Measurements from ENCODE around the gene ALAS1. TPM values are rescaled to one million over a fixed set of nuclear protein-coding genes. Genes with fewer than 3 reads are reported as not detected.
"Not testable (repeated sequence)": the region's sequence is repeated elsewhere in the genome, so short reads cannot be mapped to it uniquely, and the experiment has no call there.

ALAS1 gene
- total RNA-seq, 4 donors from 2014 or later, result 30.0 to 50.8 (median 35.8) TPM

GRCh38 chr3:52174896-52175295 is 23.1 kb upstream of the ALAS1 start:
- no peaks in the 10 kb centered on the region for H3K27me3 ChIP-seq
- no peak overlapping the region for H3K27ac ChIP-seq
- TF ChIP-seq POLR2A (IDR thresholded peaks at IDR 0.05) (no peak), EP300 (IDR thresholded peaks at IDR 0.05) (no peak), CTCF (IDR thresholded peaks at IDR 0.05) (no peak), POLR2AphosphoS5 (IDR thresholded peaks at IDR 0.05) (no peak)
- no peaks in the 10 kb centered on the region for H3K4me1 ChIP-seq
- ATAC-seq, result no peak
- WGBS, 2 donors (ENCODE audit: low coverage in 1 of 2), result 73 to 93% methylated on average over 5 to 7 of the region's 9 CpGs
- no peak overlapping the region for H3K4me3 ChIP-seq
- H3K9me3 ChIP-seq, result no peaks in the 10 kb centered on the region
- no peaks in the 10 kb centered on the region for H3K36me3 ChIP-seq

- TF ChIP-seq POLR2A (IDR thresholded peaks at IDR 0.05), result no peak
- no peak for TF ChIP-seq EP300 (IDR thresholded peaks at IDR 0.05)
Observed at GRCh38 chr3:52175416-52176179, 22.4 kb upstream of the ALAS1 start.

GRCh38 chr3:52176180-52176752 is 21.7 kb upstream of the ALAS1 start:
- WGBS, 2 donors (ENCODE audit: low coverage in 1 of 2), result 89% methylated on average over 6 of the region's 8 CpGs; no CpG with 5 or more reads in 1 of the 2 donors
- H3K36me3 ChIP-seq, result no peaks in the 10 kb centered on the region
- H3K27me3 ChIP-seq, result no peaks in the 10 kb centered on the region
- TF ChIP-seq POLR2A (IDR thresholded peaks at IDR 0.05) (no peak), POLR2AphosphoS5 (IDR thresholded peaks at IDR 0.05) (no peak), EP300 (IDR thresholded peaks at IDR 0.05) (no peak), CTCF (IDR thresholded peaks at IDR 0.05) (no peak)
- ATAC-seq, result no peak
- H3K9me3 ChIP-seq, result no peaks in the 10 kb centered on the region
- no peak overlapping the region for H3K27ac ChIP-seq
- H3K4me3 ChIP-seq, result no peak overlapping the region
- H3K4me1 ChIP-seq, result no peaks in the 10 kb centered on the region

More at GRCh38 chr3:52175416-52176179, 22.4 kb upstream of the ALAS1 start:
- Histone ChIP-seq H3K4me1 (no peaks in the 10 kb centered on the region), H3K27me3 (no peaks in the 10 kb centered on the region), H3K9me3 (no peaks in the 10 kb centered on the region), H3K36me3 (no peaks in the 10 kb centered on the region), H3K4me3 (no peak overlapping the region), H3K27ac (no peak overlapping the region)
- WGBS, 2 donors (ENCODE audit: low coverage in 1 of 2), result 92 to 100% methylated on average over 2 to 6 of the region's 14 CpGs
- ATAC-seq, result no peak

- no peak for ATAC-seq
- no peak for TF ChIP-seq EP300 (IDR thresholded peaks at IDR 0.05)
- no peak for TF ChIP-seq CTCF (IDR thresholded peaks at IDR 0.05)
- TF ChIP-seq POLR2A (IDR thresholded peaks at IDR 0.05), result no peak
- no peak for TF ChIP-seq POLR2AphosphoS5 (IDR thresholded peaks at IDR 0.05)
Observed at GRCh38 chr3:52176951-52177700, 20.8 kb upstream of the ALAS1 start.

GRCh38 chr3:52177701-52178042 is 20.3 kb upstream of the ALAS1 start:
- no peaks in the 10 kb centered on the region for H3K4me1 ChIP-seq
- no peaks in the 10 kb centered on the region for H3K36me3 ChIP-seq
- H3K9me3 ChIP-seq, result no peaks in the 10 kb centered on the region
- TF ChIP-seq POLR2AphosphoS5 (IDR thresholded peaks at IDR 0.05) (no peak), POLR2A (IDR thresholded peaks at IDR 0.05) (no peak), CTCF (IDR thresholded peaks at IDR 0.05) (no peak), EP300 (IDR thresholded peaks at IDR 0.05) (no peak)
- no peak overlapping the region for H3K27ac ChIP-seq
- H3K4me3 ChIP-seq, result no peak overlapping the region
- no peak for ATAC-seq
- WGBS, 2 donors (ENCODE audit: low coverage in 1 of 2), result 81 to 94% methylated on average over 3 of the region's 5 CpGs
- no peaks in the 10 kb centered on the region for H3K27me3 ChIP-seq

More at GRCh38 chr3:52176951-52177700, 20.8 kb upstream of the ALAS1 start:
- no peak overlapping the region for H3K27ac ChIP-seq
- no peaks in the 10 kb centered on the region for H3K9me3 ChIP-seq
- H3K4me1 ChIP-seq, result no peaks in the 10 kb centered on the region
- WGBS, 2 donors (ENCODE audit: low coverage in 1 of 2), result 91% methylated on average over 7 of the region's 15 CpGs; no CpG with 5 or more reads in 1 of the 2 donors
- H3K4me3 ChIP-seq, result no peak overlapping the region
- no peaks in the 10 kb centered on the region for H3K36me3 ChIP-seq
- H3K27me3 ChIP-seq, result no peaks in the 10 kb centered on the region

- not testable (repeated sequence) for ATAC-seq, H3K27ac ChIP-seq, H3K36me3 ChIP-seq, H3K4me3 ChIP-seq, H3K9me3 ChIP-seq, H3K4me1 ChIP-seq, H3K27me3 ChIP-seq
- 60 to 89% methylated on average over 1 to 3 of the region's 4 CpGs for WGBS, 2 donors (ENCODE audit: low coverage in 1 of 2)
Observed at GRCh38 chr3:52178126-52178525, 19.8 kb upstream of the ALAS1 start.

Data from gastroesophageal sphincter (tissue), 4 donors.